Stimulated activated CD8-positive, alpha-beta memory T cell treated with anti-CD3 and anti-CD28 coated beads, Interleukin-2, amount 100 ng/mL, for 48 hours (primary cell): ENCODE data around the gene DCUN1D2.

Experiments
- DNase-seq, 2 donors: peaks; one replicate each; pipeline ENCODE4 v3.0.0-alpha.2; 2020; ENCODE audit warnings: low read depth in 2 of 2

The DCUN1D2 gene

DNA sequence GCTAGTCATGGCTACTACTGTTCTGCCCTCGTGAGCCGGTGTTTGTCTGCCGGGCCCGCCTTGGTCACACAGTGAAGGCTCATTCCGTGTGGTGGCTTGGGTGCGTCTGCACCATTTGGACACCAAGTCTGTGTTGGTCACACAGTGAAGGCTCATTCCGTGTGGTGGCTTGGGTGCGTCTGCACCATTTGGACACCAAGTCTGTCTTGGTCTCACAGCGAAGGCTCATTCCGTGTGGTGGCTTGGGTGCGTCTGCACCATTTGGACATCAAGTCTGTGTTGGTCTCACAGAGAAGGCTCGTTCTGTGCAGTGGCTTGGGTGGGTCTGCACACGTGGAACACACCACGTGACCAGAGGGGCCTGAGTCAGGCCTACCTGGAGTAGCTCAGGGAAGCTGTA is 29.0 kb upstream of the DCUN1D2 start:
- DNase-seq: no peak

DNA sequence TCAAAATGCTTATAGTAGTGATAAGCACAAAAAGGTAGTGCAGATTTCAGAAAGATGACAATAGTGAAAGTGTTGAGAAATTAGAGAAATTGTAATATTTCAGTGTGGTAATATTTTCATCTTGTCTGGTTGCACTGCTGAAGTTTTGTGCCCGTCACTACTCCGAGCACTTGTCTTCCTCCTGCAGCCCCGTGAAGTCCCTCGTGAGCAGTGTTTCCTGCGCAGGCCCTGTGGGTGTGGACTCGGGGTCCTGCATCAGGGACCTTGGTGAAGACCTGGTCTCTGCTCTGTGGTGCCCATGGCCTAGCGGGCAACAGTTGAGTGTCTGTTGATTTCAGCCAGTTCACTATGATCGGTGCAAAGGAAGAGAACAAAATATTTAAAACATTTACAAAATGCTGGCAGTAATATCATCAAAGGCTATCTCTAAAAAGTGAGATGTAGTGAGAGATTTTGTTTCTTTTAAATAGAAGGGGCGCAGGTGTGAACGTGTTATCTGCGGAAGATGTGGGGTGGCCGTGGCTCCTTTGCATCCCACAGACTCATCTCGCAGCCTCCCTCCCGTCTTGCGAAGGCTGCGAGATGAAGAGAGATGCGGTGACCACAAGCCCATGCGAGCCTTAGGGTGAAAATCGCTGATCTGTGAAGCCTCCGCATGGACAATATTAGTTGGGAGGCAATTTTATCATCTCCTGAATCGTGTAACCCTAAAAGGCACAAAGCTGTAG is 27.7 kb upstream of the DCUN1D2 start:
- DNase-seq: no peak

GRCh38 chr13:113514847-113515246 is 24.3 kb upstream of the DCUN1D2 start:
- DNase-seq: no peak

GRCh38 chr13:113513761-113514160 is 23.2 kb upstream of the DCUN1D2 start:
- DNase-seq: no peak

DNA sequence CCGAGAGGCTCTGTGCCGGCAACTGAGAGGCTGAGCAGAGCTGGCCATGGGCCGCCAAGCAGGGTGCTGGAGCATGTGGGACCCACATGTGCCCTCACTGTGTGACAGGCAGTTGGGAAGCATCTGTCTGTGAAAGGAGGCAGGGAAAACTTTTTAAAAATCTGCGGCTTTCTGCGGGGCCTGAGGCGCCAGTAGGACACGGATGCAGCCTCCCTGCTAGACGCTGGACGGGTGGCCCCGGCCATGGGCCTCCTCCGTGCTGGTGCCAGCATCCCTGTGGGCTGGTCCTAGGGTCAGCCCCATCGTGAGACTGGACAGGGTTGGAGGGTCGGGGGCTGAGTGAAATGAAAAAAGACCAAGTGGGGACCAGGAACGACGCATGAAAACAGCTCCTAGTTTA is 20.9 kb upstream of the DCUN1D2 start:
- DNase-seq: no peak

- DNase-seq: no peak
Observed at GRCh38 chr13:113510871-113511270, 20.4 kb upstream of the DCUN1D2 start.

DNA sequence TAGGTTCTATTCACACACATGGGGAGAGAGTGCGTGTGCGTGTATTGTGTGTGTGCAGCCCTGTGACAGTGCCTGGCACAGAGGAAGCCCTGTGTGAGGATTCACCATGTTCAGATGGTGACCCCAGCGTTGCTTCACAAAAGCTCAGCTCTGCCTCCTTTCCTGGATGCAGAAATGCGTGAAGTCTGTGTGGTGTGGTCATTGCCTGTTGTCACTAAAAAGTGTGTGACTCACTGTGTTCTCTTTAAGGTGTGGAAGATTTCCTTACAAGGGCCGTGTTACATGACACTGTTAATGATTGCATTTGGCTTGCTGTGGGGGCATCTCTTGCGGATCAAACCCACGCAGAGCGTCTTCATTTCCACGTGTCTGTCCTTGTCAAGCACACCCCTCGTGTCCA is 19.5 kb upstream of the DCUN1D2 start:
- no peak for DNase-seq

GRCh38 chr13:113508521-113509254 is 18.2 kb upstream of the DCUN1D2 start:
- DNase-seq: no peak

GRCh38 chr13:113507505-113508345 is 17.2 kb upstream of the DCUN1D2 start:
- DNase-seq: no peak

GRCh38 chr13:113506871-113507388 is 16.4 kb upstream of the DCUN1D2 start:
- no peak for DNase-seq

DNA sequence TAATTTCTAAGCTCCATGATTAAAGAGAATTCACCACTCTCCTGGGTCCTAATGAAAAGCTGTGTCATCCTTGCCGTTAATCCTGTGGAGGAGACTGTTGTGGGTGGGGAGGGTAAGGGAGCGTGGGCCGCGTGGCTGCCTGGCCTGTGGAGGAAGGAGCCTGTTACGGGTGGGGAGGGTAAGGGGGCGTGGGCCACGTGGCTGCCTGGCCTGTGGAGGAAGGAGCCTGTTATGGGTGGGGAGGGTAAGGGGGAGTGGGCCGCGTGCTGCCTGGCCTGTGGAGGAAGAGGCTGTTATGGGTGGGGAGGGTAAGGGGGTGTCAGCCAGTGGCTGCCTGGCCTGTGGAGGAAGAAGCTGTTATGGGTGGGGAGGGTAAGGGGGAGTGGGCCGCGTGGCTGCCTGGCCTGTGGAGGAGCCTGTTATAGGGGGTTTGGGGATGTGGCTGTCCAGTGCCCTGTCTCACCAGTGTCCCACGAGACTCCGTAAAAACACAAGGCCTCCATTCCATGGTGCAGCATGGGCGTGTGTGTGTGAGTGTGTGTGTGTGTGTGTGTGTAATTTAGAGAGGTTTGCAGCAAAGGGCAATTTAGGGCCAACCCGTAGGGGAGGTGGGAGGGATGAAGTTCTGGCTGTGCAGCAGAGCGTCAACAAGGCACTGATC is 15.6 kb upstream of the DCUN1D2 start:
- DNase-seq: no peak

GRCh38 chr13:113502686-113503085 is 12.2 kb upstream of the DCUN1D2 start:
- no peak for DNase-seq

- no peak for DNase-seq
Observed at GRCh38 chr13:113500530-113501265, 10.2 kb upstream of the DCUN1D2 start.

- DNase-seq: no peak
Observed at GRCh38 chr13:113499936-113500335, 9.4 kb upstream of the DCUN1D2 start.

DNA sequence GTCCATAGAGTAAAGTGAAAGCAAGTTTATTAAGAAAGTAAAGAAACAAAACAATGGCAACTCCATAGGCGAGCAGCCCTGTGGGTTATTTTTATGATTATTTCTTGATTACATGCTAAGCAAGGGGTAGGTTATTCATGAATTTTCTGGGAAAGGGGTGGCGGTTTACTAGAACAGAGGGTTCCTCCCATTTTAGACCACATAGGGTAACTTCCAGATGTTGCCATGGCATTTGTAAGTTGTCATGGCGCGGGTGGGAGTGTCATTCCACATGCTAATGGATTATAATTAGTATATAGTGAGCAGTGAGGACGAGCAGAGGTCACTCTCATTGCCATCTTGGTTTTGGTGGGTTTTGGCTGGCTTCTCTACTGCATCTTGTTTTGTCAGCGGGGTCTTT is 8.4 kb upstream of the DCUN1D2 start:
- no peak for DNase-seq

- no peak for DNase-seq
Observed at GRCh38 chr13:113497217-113497616, 6.7 kb upstream of the DCUN1D2 start.

DNA sequence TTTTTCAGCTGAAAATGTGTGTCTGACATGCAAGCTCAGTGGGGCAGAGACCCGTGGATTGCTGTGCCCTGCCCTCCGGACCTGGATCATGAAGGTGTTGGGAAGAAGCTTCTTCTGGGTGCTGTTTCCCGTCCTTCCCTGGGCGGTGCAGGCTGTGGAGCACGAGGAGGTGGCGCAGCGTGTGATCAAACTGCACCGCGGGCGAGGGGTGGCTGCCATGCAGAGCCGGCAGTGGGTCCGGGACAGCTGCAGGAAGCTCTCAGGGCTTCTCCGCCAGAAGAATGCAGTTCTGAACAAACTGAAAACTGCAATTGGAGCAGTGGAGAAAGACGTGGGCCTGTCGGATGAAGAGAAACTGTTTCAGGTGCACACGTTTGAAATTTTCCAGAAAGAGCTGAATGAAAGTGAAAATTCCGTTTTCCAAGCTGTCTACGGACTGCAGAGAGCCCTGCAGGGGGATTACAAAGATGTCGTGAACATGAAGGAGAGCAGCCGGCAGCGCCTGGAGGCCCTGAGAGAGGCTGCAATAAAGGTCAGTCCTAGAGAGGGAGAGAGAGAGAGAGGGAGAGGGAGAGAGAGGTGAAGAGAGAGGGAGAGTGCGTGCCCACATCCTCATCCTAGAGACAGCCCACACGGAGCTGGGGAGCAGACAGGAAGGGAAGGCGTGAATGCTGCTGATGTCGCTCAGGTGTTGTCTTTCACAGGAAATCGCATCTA is 5.1 kb upstream of the DCUN1D2 start:
- DNase-seq: no peak

GRCh38 chr13:113493315-113493951 is 2.9 kb upstream of the DCUN1D2 start:
- DNase-seq: no peak

DNA sequence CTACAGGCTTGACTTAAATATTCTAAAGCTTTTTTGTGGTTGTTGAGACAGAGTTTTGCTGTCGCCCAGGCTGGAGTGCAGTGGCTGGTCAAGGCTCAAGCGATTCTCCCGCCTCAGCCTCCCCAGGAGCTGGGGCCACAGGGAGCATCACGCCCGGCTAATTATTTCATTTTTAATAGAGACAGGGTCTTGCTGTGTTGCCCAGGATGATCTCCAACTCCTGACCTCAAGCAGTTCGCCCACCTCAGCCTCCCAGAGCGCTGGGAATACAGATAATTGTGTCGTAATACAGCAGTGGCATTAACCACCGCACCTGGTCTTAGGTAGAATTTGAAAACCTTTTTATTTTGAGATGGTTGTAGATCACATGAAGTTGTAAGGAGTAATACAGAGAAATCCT is 1.5 kb upstream of the DCUN1D2 start:
- no peak for DNase-seq

- no peak for DNase-seq
Observed at GRCh38 chr13:113491418-113491883, 940 bp upstream of the DCUN1D2 start.
